ENCODE measurements around the gene EIF4ENIF1. TPM values are rescaled to one million over a fixed set of nuclear protein-coding genes. Genes with fewer than 3 reads are reported as not detected.
"Not testable (repeated sequence)": the region's sequence is repeated elsewhere in the genome, so short reads cannot be mapped to it uniquely, and the experiment has no call there.

The EIF4ENIF1 gene
- total RNA-seq, 3 donors from 2014 or later, result 25.0 to 42.0 (median 33.9) TPM

GRCh38 chr22:31496007-31496734 lies 6.5 kb upstream of the EIF4ENIF1 start, which contains the start of gene SFI1:
SFI1 (plus strand) TSS chr22:31496536; CDS start chr22:31508285, 11,749 bp downstream.
- ATAC-seq, result peak; percentile 95
- intact Hi-C loops (cut with DNase I, micrococcal nuclease), result no loop called here
- no peaks in the 10 kb centered on the region for H3K9me3 ChIP-seq
- peak within 1 kb of the TSS; percentile 49 for H3K4me3 ChIP-seq
- no peak for TF ChIP-seq CTCF (IDR thresholded peaks at IDR 0.05)
- H3K4me1 ChIP-seq (ENCODE audit: low read depth), result peaks cover 2% of the 10 kb centered on the region
- DNase-seq, result peak; percentile 93 to 96 (median 95)
- no peaks in the 10 kb centered on the region for H3K36me3 ChIP-seq (ENCODE audit: low read depth)

- DNase-seq (no peak), ATAC-seq (no peak)
- peaks cover 6% of the 10 kb centered on the region for H3K4me1 ChIP-seq (ENCODE audit: low read depth)
- no peak for TF ChIP-seq CTCF (IDR thresholded peaks at IDR 0.05)
- intact Hi-C loops (cut with DNase I, micrococcal nuclease), result no loop called here
- H3K4me3 ChIP-seq, result no peak overlapping the region
- H3K9me3 ChIP-seq, result no peaks in the 10 kb centered on the region
- H3K36me3 ChIP-seq (ENCODE audit: low read depth), result no peaks in the 10 kb centered on the region
Observed at GRCh38 chr22:31495343-31495742, 5.7 kb upstream of the EIF4ENIF1 start.

GRCh38 chr22:31493355-31493754 lies 3.7 kb upstream of the EIF4ENIF1 start:
- DNase-seq; H3K4me3 ChIP-seq; intact Hi-C loops (cut with DNase I, micrococcal nuclease); H3K36me3 ChIP-seq (ENCODE audit: low read depth); H3K9me3 ChIP-seq; ATAC-seq: not testable (repeated sequence)
- peaks cover 11% of the 10 kb centered on the region for H3K4me1 ChIP-seq (ENCODE audit: low read depth)

- no peak overlapping the region for H3K4me3 ChIP-seq
- no peak for DNase-seq
- intact Hi-C loops (cut with DNase I, micrococcal nuclease), result no loop called here
- TF ChIP-seq CTCF (IDR thresholded peaks at IDR 0.05), result no peak
- H3K9me3 ChIP-seq, result no peaks in the 10 kb centered on the region
- H3K4me1 ChIP-seq (ENCODE audit: low read depth), result peaks cover 16% of the 10 kb centered on the region
- H3K36me3 ChIP-seq (ENCODE audit: low read depth), result no peaks in the 10 kb centered on the region
- ATAC-seq, result no peak
Observed at GRCh38 chr22:31492151-31492550, 2.5 kb upstream of the EIF4ENIF1 start.

- Histone ChIP-seq H3K4me1 (ENCODE audit: low read depth) (peaks cover 16% of the 10 kb centered on the region), H3K36me3 (ENCODE audit: low read depth) (no peaks in the 10 kb centered on the region), H3K9me3 (no peaks in the 10 kb centered on the region), H3K4me3 (no peak overlapping the region)
- intact Hi-C loops (cut with DNase I, micrococcal nuclease), result no loop called here
- no peak for TF ChIP-seq CTCF (IDR thresholded peaks at IDR 0.05)
- ATAC-seq (no peak), DNase-seq (no peak)
Observed at GRCh38 chr22:31491218-31491962, 1.7 kb upstream of the EIF4ENIF1 start.

- peaks cover 16% of the 10 kb centered on the region for H3K4me1 ChIP-seq (ENCODE audit: low read depth)
- ATAC-seq (peak; percentile 66), DNase-seq (peak; percentile 60 to 69 (median 65))
- H3K36me3 ChIP-seq (ENCODE audit: low read depth), result no peaks in the 10 kb centered on the region
- no peak for TF ChIP-seq CTCF (IDR thresholded peaks at IDR 0.05)
- intact Hi-C loops (cut with DNase I, micrococcal nuclease), result no loop called here
- no peaks in the 10 kb centered on the region for H3K9me3 ChIP-seq
- H3K4me3 ChIP-seq, result peak overlapping the region; percentile 70
Observed at GRCh38 chr22:31490496-31490925, 869 bp upstream of the EIF4ENIF1 start.
